Measurements from ENCODE around the gene DRD4. TPM values are rescaled to one million over a fixed set of nuclear protein-coding genes. Genes with fewer than 3 reads are reported as not detected.

Gene DRD4
- total and polyA plus RNA-seq, 5 donors from 2014 or later, result not detected

GRCh38 chr11:655036-655726 is 18.1 kb downstream of the DRD4 start:
- H3K27me3 ChIP-seq (ENCODE audit: control insufficient read depth, insufficient read depth, low read length), result no peaks in the 10 kb centered on the region
- Mint-ChIP-seq H3K9me3 (no peaks in the 10 kb centered on the region), H3K27me3 (no peaks in the 10 kb centered on the region), H3K36me3 (peaks cover 12% of the 10 kb centered on the region), H3K27ac (no peak overlapping the region), H3K4me1 (no peaks in the 10 kb centered on the region), H3K4me3 (no peak overlapping the region)
- no peaks in the 10 kb centered on the region for H3K9me3 ChIP-seq (ENCODE audit: control insufficient read depth in 2 of 2, low read length in 2 of 2)
- peaks cover 21% of the 10 kb centered on the region for H3K36me3 ChIP-seq (ENCODE audit: control insufficient read depth, insufficient read depth, low read length)
- no peak overlapping the region for H3K27ac ChIP-seq (ENCODE audit: insufficient read depth, low read length, poor library complexity, severe bottlenecking)
- H3K4me1 ChIP-seq (ENCODE audit: control insufficient read depth, insufficient read depth, low read length, poor library complexity, severe bottlenecking), result no peaks in the 10 kb centered on the region
- DNase-seq (no peak), ATAC-seq (ENCODE audit: low read depth in 2 of 2) (no peak)
- H3K4me3 ChIP-seq (ENCODE audit: low read depth, low read length), result no peak overlapping the region

- no peak overlapping the region for H3K4me3 ChIP-seq (ENCODE audit: low read depth, low read length)
- H3K36me3 Mint-ChIP-seq, result peaks cover 12% of the 10 kb centered on the region
- no peaks in the 10 kb centered on the region for H3K27me3 Mint-ChIP-seq
- no peaks in the 10 kb centered on the region for H3K27me3 ChIP-seq (ENCODE audit: control insufficient read depth, insufficient read depth, low read length)
- no peak overlapping the region for H3K27ac ChIP-seq (ENCODE audit: insufficient read depth, low read length, poor library complexity, severe bottlenecking)
- H3K27ac Mint-ChIP-seq, result no peak overlapping the region
- no peaks in the 10 kb centered on the region for H3K4me1 ChIP-seq (ENCODE audit: control insufficient read depth, insufficient read depth, low read length, poor library complexity, severe bottlenecking)
- DNase-seq, result no peak
- no peak for ATAC-seq (ENCODE audit: low read depth in 2 of 2)
- no peaks in the 10 kb centered on the region for H3K4me1 Mint-ChIP-seq
- no peaks in the 10 kb centered on the region for H3K9me3 Mint-ChIP-seq
- no peaks in the 10 kb centered on the region for H3K9me3 ChIP-seq (ENCODE audit: control insufficient read depth in 2 of 2, low read length in 2 of 2)
- H3K36me3 ChIP-seq (ENCODE audit: control insufficient read depth, insufficient read depth, low read length), result peaks cover 21% of the 10 kb centered on the region
- H3K4me3 Mint-ChIP-seq, result no peak overlapping the region
These were observed 19.4 kb downstream of the DRD4 start for GRCh38 chr11:656426-656825.

GRCh38 chr11:656866-657265 is 19.8 kb downstream of the DRD4 start:
- no peak overlapping the region for H3K27ac Mint-ChIP-seq
- DNase-seq, result no peak
- H3K27me3 Mint-ChIP-seq, result no peaks in the 10 kb centered on the region
- Histone ChIP-seq H3K4me3 (ENCODE audit: low read depth, low read length) (no peak overlapping the region), H3K36me3 (ENCODE audit: control insufficient read depth, insufficient read depth, low read length) (peaks cover 19% of the 10 kb centered on the region), H3K4me1 (ENCODE audit: control insufficient read depth, insufficient read depth, low read length, poor library complexity, severe bottlenecking) (no peaks in the 10 kb centered on the region), H3K27ac (ENCODE audit: insufficient read depth, low read length, poor library complexity, severe bottlenecking) (no peak overlapping the region), H3K9me3 (ENCODE audit: control insufficient read depth in 2 of 2, low read length in 2 of 2) (no peaks in the 10 kb centered on the region), H3K27me3 (ENCODE audit: control insufficient read depth, insufficient read depth, low read length) (no peaks in the 10 kb centered on the region)
- no peaks in the 10 kb centered on the region for H3K9me3 Mint-ChIP-seq
- peaks cover 12% of the 10 kb centered on the region for H3K36me3 Mint-ChIP-seq
- H3K4me3 Mint-ChIP-seq, result no peak overlapping the region
- no peak for ATAC-seq (ENCODE audit: low read depth in 2 of 2)
- no peaks in the 10 kb centered on the region for H3K4me1 Mint-ChIP-seq

GRCh38 chr11:657691-658126 is 20.6 kb downstream of the DRD4 start:
- no peaks in the 10 kb centered on the region for H3K9me3 ChIP-seq (ENCODE audit: control insufficient read depth in 2 of 2, low read length in 2 of 2)
- Mint-ChIP-seq H3K9me3 (no peaks in the 10 kb centered on the region), H3K36me3 (peaks cover 6% of the 10 kb centered on the region), H3K27me3 (no peaks in the 10 kb centered on the region), H3K4me3 (no peak overlapping the region), H3K27ac (no peak overlapping the region), H3K4me1 (peaks cover 0 to 2% (median 0%) of the 10 kb centered on the region in 4 donors)
- no peaks in the 10 kb centered on the region for H3K4me1 ChIP-seq (ENCODE audit: control insufficient read depth, insufficient read depth, low read length, poor library complexity, severe bottlenecking)
- DNase-seq (no peak), ATAC-seq (ENCODE audit: low read depth in 2 of 2) (no peak)
- peaks cover 18% of the 10 kb centered on the region for H3K36me3 ChIP-seq (ENCODE audit: control insufficient read depth, insufficient read depth, low read length)
- no peak overlapping the region for H3K27ac ChIP-seq (ENCODE audit: insufficient read depth, low read length, poor library complexity, severe bottlenecking)
- H3K4me3 ChIP-seq (ENCODE audit: low read depth, low read length), result no peak overlapping the region
- no peaks in the 10 kb centered on the region for H3K27me3 ChIP-seq (ENCODE audit: control insufficient read depth, insufficient read depth, low read length)

- ATAC-seq (ENCODE audit: low read depth in 2 of 2) (no peak), DNase-seq (no peak)
- H3K27ac ChIP-seq (ENCODE audit: insufficient read depth, low read length, poor library complexity, severe bottlenecking), result no peak overlapping the region
- no peaks in the 10 kb centered on the region for H3K9me3 ChIP-seq (ENCODE audit: control insufficient read depth in 2 of 2, low read length in 2 of 2)
- H3K27ac Mint-ChIP-seq, result no peak overlapping the region
- H3K27me3 Mint-ChIP-seq, result no peaks in the 10 kb centered on the region
- peaks cover 0 to 4% (median 0%) of the 10 kb centered on the region in 4 donors for H3K4me1 Mint-ChIP-seq
- H3K4me3 Mint-ChIP-seq, result no peak overlapping the region
- no peak overlapping the region for H3K4me3 ChIP-seq (ENCODE audit: low read depth, low read length)
- H3K27me3 ChIP-seq (ENCODE audit: control insufficient read depth, insufficient read depth, low read length), result no peaks in the 10 kb centered on the region
- no peaks in the 10 kb centered on the region for H3K4me1 ChIP-seq (ENCODE audit: control insufficient read depth, insufficient read depth, low read length, poor library complexity, severe bottlenecking)
- H3K36me3 ChIP-seq (ENCODE audit: control insufficient read depth, insufficient read depth, low read length), result peaks cover 19% of the 10 kb centered on the region
- no peaks in the 10 kb centered on the region for H3K9me3 Mint-ChIP-seq
- H3K36me3 Mint-ChIP-seq, result peaks cover 3% of the 10 kb centered on the region
These were observed 22.5 kb downstream of the DRD4 start for GRCh38 chr11:659532-660085.

- H3K27ac Mint-ChIP-seq, result no peak overlapping the region
- peaks cover 19% of the 10 kb centered on the region for H3K36me3 ChIP-seq (ENCODE audit: control insufficient read depth, insufficient read depth, low read length)
- no peak for ATAC-seq (ENCODE audit: low read depth in 2 of 2)
These were observed 23.2 kb downstream of the DRD4 start for GRCh38 chr11:660281-660680.

GRCh38 chr11:660681-661444 is 23.8 kb downstream of the DRD4 start:
- no peaks in the 10 kb centered on the region for H3K27me3 ChIP-seq (ENCODE audit: control insufficient read depth, insufficient read depth, low read length)
- no peak overlapping the region for H3K4me3 ChIP-seq (ENCODE audit: low read depth, low read length)
- H3K4me1 ChIP-seq (ENCODE audit: control insufficient read depth, insufficient read depth, low read length, poor library complexity, severe bottlenecking), result no peaks in the 10 kb centered on the region
- DNase-seq (no peak), ATAC-seq (ENCODE audit: low read depth in 2 of 2) (no peak)
- Mint-ChIP-seq H3K27ac (no peak overlapping the region), H3K4me1 (peaks cover 0 to 4% (median 0%) of the 10 kb centered on the region in 4 donors), H3K4me3 (no peak overlapping the region), H3K9me3 (no peaks in the 10 kb centered on the region), H3K27me3 (no peaks in the 10 kb centered on the region), H3K36me3 (peaks cover 9% of the 10 kb centered on the region)
- peaks cover 23% of the 10 kb centered on the region for H3K36me3 ChIP-seq (ENCODE audit: control insufficient read depth, insufficient read depth, low read length)
- H3K27ac ChIP-seq (ENCODE audit: insufficient read depth, low read length, poor library complexity, severe bottlenecking), result no peak overlapping the region
- H3K9me3 ChIP-seq (ENCODE audit: control insufficient read depth in 2 of 2, low read length in 2 of 2), result no peaks in the 10 kb centered on the region

More at GRCh38 chr11:660281-660680, 23.2 kb downstream of the DRD4 start:
- no peaks in the 10 kb centered on the region for H3K9me3 Mint-ChIP-seq
- no peak overlapping the region for H3K4me3 Mint-ChIP-seq
- H3K36me3 Mint-ChIP-seq, result peaks cover 4% of the 10 kb centered on the region
- Histone ChIP-seq H3K4me1 (ENCODE audit: control insufficient read depth, insufficient read depth, low read length, poor library complexity, severe bottlenecking) (no peaks in the 10 kb centered on the region), H3K27me3 (ENCODE audit: control insufficient read depth, insufficient read depth, low read length) (no peaks in the 10 kb centered on the region), H3K4me3 (ENCODE audit: low read depth, low read length) (no peak overlapping the region), H3K27ac (ENCODE audit: insufficient read depth, low read length, poor library complexity, severe bottlenecking) (no peak overlapping the region), H3K9me3 (ENCODE audit: control insufficient read depth in 2 of 2, low read length in 2 of 2) (no peaks in the 10 kb centered on the region)
- H3K4me1 Mint-ChIP-seq, result peaks cover 0 to 4% (median 0%) of the 10 kb centered on the region in 4 donors
- no peak for DNase-seq
- H3K27me3 Mint-ChIP-seq, result no peaks in the 10 kb centered on the region

Data from CD4-positive, CD25-positive, alpha-beta regulatory T cell (primary cell).